KBM-7 (cell line): Measurements from ENCODE around the gene CIB2.

ENCODE experiments used
- DNase-seq: peaks from one replicate; pipeline ENCODE4 v3.0.0-alpha.2; 2015
- in situ Hi-C: fragments of 300-500 bp; cut with MboI; formaldehyde crosslinking; loops from 2 replicates; pipeline ENCODE4 v1.14.3; 2020; ENCODE audit warnings: low sequenced_read_pairs, low pct_unique_long_range_greater_than_20kb, mixed read lengths

Gene CIB2

DNA sequence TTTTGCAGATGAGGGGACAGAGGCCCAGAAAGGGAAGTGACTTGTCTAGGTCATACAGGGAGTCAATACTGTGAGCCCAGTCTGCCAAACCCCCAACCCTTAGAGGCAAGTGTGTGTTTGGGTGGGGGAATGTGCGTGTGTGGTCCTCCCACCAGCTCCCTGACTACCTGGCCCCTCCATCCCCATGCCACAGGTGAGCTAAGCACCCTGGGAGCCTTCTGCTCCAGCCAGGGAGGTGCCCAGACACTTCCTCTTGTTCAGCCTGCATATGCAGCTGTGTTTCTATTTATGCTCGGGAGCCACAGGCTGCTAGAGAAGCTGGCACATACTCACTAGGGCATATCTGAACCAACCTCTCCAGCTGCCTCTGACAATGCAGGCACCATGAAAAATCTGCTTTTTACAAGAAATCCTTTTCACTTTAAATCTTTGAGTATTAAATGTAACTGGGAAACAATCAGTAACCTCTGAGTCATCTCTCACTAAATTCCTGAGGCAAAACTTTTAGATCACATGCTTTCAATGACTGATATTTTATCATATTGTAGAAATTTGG is 74.5 kb downstream of the CIB2 start:
- in situ Hi-C loops: no loop called here
- peak; percentile 89 for DNase-seq

GRCh38 chr15:78055919-78056713 is 75.1 kb downstream of the CIB2 start:
- DNase-seq: no peak
- in situ Hi-C loops: no loop called here

- DNase-seq: no peak
- in situ Hi-C loops: no loop called here
These were observed 76.3 kb downstream of the CIB2 start for GRCh38 chr15:78054966-78055365.
